ENCODE results near the gene IL1B.

Gene IL1B

DNA sequence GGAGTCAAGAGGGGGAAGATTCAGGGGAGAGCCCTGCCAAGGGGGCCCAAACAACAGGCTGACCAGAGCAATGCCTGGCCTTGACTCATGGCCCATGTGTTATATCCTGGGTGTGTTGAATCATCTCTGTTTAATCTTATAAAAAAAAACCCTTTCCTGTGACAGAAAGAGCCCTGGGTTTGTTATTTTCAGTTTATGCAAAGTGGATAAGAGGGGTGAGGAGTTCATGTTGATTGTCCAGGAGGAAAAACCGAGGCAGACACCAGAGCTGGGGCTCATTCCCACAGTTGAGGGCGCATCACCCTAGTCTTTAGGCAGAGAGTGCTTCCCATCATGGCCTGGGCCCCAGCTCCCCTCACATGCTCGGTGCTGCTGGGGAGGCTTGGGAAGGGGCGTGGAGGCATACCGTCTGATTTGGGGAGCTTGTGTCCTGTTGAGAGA is 43.5 kb upstream of the IL1B start:
- TF ChIP-seq SUZ12 (IDR thresholded peaks at IDR 0.05; ENCODE audit: extremely low read depth, insufficient read depth, insufficient read length) (no peak), ZNF274 (IDR thresholded peaks at IDR 0.05; ENCODE audit: low read depth, low read length) (no peak), YY1 (IDR thresholded peaks at IDR 0.05; ENCODE audit: insufficient read depth, insufficient read length) (no peak)
- no peak overlapping the region for H3K9ac ChIP-seq (ENCODE audit: insufficient read length, low read depth)
- DNase-seq (ENCODE audit: low read depth, low spot score) = no peak
- H3K4me3 ChIP-seq (ENCODE audit: insufficient read length, low read depth) = no peak overlapping the region
- no peaks in the 10 kb centered on the region for H3K36me3 ChIP-seq (ENCODE audit: insufficient read depth, insufficient read length, low read length)
- H3K27me3 ChIP-seq (ENCODE audit: insufficient read depth, insufficient read length) = no peaks in the 10 kb centered on the region
- H3K9me3 ChIP-seq (ENCODE audit: insufficient read depth, low read length) = no peaks in the 10 kb centered on the region
- H3K4me1 ChIP-seq (ENCODE audit: insufficient read depth, insufficient read length) = no peaks in the 10 kb centered on the region

DNA sequence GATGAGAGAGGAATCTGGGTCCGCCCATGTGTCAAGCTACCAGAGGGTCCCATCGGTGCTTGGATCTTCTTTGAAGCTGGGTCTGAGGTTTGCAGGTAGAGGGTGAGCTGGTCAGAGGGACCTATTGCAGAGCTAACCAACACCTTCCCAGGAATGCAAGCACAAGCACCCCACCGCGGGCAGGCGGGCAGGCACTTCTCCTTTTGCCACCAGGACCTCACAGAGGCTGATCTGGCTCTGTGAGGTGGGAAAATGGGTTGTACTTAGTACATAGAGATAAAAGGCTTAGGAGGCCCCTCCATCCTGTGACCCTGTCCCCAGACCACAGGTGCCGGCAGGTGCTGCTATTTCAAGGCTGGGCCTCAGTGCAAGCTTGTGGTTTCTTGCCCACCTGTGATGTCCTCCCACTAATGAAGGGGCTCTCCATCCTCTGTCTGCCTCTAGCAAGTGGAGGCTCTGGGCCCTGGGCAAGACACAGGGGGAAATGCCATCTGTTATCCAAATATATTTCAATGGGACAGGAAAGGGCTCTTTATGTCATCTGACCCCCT is 43.0 kb upstream of the IL1B start:
- H3K4me1 ChIP-seq (ENCODE audit: insufficient read depth, insufficient read length) = no peaks in the 10 kb centered on the region
- H3K27me3 ChIP-seq (ENCODE audit: insufficient read depth, insufficient read length) = no peaks in the 10 kb centered on the region
- no peak for TF ChIP-seq SUZ12 (IDR thresholded peaks at IDR 0.05; ENCODE audit: extremely low read depth, insufficient read depth, insufficient read length)
- TF ChIP-seq ZNF274 (IDR thresholded peaks at IDR 0.05; ENCODE audit: low read depth, low read length) = no peak
- no peak for TF ChIP-seq YY1 (IDR thresholded peaks at IDR 0.05; ENCODE audit: insufficient read depth, insufficient read length)
- no peaks in the 10 kb centered on the region for H3K36me3 ChIP-seq (ENCODE audit: insufficient read depth, insufficient read length, low read length)
- H3K9ac ChIP-seq (ENCODE audit: insufficient read length, low read depth) = no peak overlapping the region
- H3K9me3 ChIP-seq (ENCODE audit: insufficient read depth, low read length) = no peaks in the 10 kb centered on the region
- no peak overlapping the region for H3K4me3 ChIP-seq (ENCODE audit: insufficient read length, low read depth)
- no peak for DNase-seq (ENCODE audit: low read depth, low spot score)

DNA sequence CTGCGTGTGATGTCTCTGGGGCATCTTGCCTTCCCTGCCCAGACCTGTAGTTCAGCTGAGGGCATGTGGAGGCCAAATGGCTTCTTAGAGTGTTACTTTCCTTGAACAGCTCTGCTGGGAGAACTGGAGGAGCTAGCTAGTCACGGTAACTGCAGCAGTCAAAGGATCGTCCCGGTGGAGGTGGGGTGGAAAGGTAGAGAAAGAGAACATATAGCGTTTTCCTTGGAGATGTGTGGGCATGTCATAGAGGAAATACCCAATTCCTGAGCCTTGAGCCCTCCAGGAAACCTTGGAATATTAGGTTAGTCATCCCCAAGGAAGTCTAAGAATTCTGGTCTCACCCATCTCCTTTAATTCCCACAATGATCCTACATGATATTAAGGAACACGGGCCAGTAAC is 40.8 kb upstream of the IL1B start:
- Histone ChIP-seq H3K4me3 (ENCODE audit: insufficient read length, low read depth) (no peak overlapping the region), H3K36me3 (ENCODE audit: insufficient read depth, insufficient read length, low read length) (no peaks in the 10 kb centered on the region), H3K9ac (ENCODE audit: insufficient read length, low read depth) (no peak overlapping the region), H3K27me3 (ENCODE audit: insufficient read depth, insufficient read length) (no peaks in the 10 kb centered on the region), H3K9me3 (ENCODE audit: insufficient read depth, low read length) (no peaks in the 10 kb centered on the region), H3K4me1 (ENCODE audit: insufficient read depth, insufficient read length) (no peaks in the 10 kb centered on the region)
- no peak for TF ChIP-seq ZNF274 (IDR thresholded peaks at IDR 0.05; ENCODE audit: low read depth, low read length)
- DNase-seq (ENCODE audit: low read depth, low spot score) = no peak

DNA sequence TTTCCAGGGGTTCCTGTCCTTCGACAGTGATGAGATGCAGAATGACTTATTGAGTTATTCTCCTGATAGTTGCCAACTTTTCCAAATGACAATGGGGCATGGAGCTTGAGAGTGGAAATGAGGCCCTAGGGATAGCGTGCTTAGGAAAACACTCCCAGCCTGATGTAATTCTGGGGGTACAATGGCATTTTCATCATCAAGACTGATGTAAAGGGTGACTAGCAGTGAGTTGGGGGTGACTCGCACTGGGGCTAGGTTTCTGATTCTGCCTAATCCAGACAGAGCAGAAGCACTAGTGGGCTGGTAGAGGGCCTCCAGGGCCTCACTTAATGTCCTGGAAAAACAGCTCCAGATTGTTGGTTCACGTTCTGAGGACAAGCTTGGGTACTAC is 40.4 kb upstream of the IL1B start:
- Histone ChIP-seq H3K4me1 (ENCODE audit: insufficient read depth, insufficient read length) (no peaks in the 10 kb centered on the region), H3K36me3 (ENCODE audit: insufficient read depth, insufficient read length, low read length) (no peaks in the 10 kb centered on the region), H3K4me3 (ENCODE audit: insufficient read length, low read depth) (no peak overlapping the region), H3K9ac (ENCODE audit: insufficient read length, low read depth) (no peak overlapping the region), H3K9me3 (ENCODE audit: insufficient read depth, low read length) (no peaks in the 10 kb centered on the region), H3K27me3 (ENCODE audit: insufficient read depth, insufficient read length) (no peaks in the 10 kb centered on the region)
- DNase-seq (ENCODE audit: low read depth, low spot score) = no peak
- TF ChIP-seq ZNF274 (IDR thresholded peaks at IDR 0.05; ENCODE audit: low read depth, low read length) = no peak
- no peak for TF ChIP-seq YY1 (IDR thresholded peaks at IDR 0.05; ENCODE audit: insufficient read depth, insufficient read length)
- no peak for TF ChIP-seq SUZ12 (IDR thresholded peaks at IDR 0.05; ENCODE audit: extremely low read depth, insufficient read depth, insufficient read length)

DNA sequence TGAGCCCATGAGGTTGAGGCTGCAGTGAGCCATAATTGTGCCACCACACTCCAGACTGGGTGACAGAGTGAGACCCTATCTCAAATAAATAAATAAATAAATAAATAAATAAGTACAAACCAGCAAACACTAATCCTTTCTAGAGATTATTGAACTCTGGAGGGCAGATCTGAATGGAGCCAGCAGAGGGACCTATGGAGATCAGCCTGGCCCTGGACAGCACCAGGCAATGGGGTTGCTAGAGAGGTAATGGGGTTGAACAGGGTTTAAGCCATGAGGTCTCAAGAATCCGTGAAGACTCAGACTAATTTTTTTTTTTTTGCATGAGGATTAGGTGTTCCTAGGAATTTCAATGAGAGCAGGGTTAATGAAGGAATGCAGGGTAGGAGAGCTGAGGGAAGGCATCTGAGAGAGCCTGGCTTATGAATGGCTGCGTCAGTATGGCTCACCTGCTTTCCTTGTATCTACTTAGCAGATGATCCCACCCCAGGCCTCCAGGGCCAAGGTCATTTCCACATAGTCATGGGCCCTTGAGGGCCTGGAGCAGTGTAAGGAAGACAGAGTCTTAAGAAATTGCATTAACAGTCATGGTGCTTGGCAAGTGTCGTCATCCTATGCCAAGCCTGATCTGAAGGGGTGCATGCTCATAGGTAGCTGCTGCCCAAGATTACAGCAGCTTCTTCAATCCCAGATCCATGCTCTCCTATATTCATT is 39.8 kb upstream of the IL1B start:
- TF ChIP-seq YY1 (IDR thresholded peaks at IDR 0.05; ENCODE audit: insufficient read depth, insufficient read length) (no peak), SUZ12 (IDR thresholded peaks at IDR 0.05; ENCODE audit: extremely low read depth, insufficient read depth, insufficient read length) (no peak), ZNF274 (IDR thresholded peaks at IDR 0.05; ENCODE audit: low read depth, low read length) (no peak)

DNA sequence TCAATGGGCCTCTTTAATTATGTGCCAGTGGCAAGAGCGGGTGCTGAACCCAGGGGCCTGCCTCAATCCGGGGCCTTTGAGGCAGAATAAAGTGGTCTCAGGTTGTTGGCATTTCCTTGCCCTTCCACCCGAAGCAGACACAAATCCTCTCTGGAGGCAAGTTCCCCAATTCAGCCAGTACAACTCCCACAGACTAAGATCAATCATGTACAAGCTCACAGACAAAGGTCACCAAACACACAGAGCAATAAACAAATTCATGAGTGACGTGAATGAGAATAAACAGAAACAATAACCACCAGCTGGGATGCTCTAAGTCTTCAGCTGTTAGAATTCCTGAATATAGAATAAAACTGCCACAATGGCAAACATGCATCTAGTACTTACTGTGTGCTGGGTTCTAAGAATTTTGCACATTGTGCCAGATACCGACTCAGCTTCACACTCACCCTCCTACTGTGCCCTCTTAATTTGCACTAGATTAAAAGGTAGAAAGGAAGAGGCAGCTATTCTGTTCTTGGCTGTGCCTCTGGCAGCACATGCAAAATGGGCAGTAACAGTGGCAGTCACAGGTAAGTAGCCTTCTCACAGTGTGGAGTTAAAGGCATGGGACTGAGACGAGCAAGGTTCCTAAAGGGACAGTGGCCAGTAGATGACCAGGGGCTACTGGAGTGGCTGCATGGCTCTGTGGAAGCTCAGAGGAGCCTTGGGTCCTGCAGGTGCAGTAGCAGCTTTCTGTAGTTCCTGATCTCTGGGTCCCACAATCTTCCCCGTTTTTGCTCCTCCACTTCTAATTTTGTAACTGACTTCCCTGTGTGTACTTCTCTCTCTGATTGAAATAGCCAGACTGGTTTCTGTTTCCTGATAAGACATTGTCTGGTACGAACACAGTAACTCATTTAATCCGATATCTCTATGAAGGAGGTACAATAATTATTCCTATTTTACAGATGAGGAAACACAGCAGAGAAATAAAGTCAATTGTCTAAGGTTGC is 34.6 kb upstream of the IL1B start:
- no peak overlapping the region for H3K9ac ChIP-seq (ENCODE audit: insufficient read length, low read depth)
- no peaks in the 10 kb centered on the region for H3K36me3 ChIP-seq (ENCODE audit: insufficient read depth, insufficient read length, low read length)
- no peak overlapping the region for H3K4me3 ChIP-seq (ENCODE audit: insufficient read length, low read depth)
- peaks cover 7% of the 10 kb centered on the region for H3K4me1 ChIP-seq (ENCODE audit: insufficient read depth, insufficient read length)
- TF ChIP-seq ZNF274 (IDR thresholded peaks at IDR 0.05; ENCODE audit: low read depth, low read length) = no peak
- TF ChIP-seq YY1 (IDR thresholded peaks at IDR 0.05; ENCODE audit: insufficient read depth, insufficient read length) = no peak
- no peak for TF ChIP-seq SUZ12 (IDR thresholded peaks at IDR 0.05; ENCODE audit: extremely low read depth, insufficient read depth, insufficient read length)
- no peaks in the 10 kb centered on the region for H3K27me3 ChIP-seq (ENCODE audit: insufficient read depth, insufficient read length)
- no peak for DNase-seq (ENCODE audit: low read depth, low spot score)
- peaks cover 18% of the 10 kb centered on the region for H3K9me3 ChIP-seq (ENCODE audit: insufficient read depth, low read length)

More for the DNA sequence above, 39.8 kb upstream of the IL1B start:
- Histone ChIP-seq H3K9ac (ENCODE audit: insufficient read length, low read depth) (no peak overlapping the region), H3K4me3 (ENCODE audit: insufficient read length, low read depth) (no peak overlapping the region), H3K4me1 (ENCODE audit: insufficient read depth, insufficient read length) (no peaks in the 10 kb centered on the region), H3K36me3 (ENCODE audit: insufficient read depth, insufficient read length, low read length) (no peaks in the 10 kb centered on the region), H3K9me3 (ENCODE audit: insufficient read depth, low read length) (no peaks in the 10 kb centered on the region), H3K27me3 (ENCODE audit: insufficient read depth, insufficient read length) (no peaks in the 10 kb centered on the region)
- no peak for DNase-seq (ENCODE audit: low read depth, low spot score)
